ENCODE data around the gene TMEM130.

The TMEM130 gene

GRCh38 chr7:98869597-98870120 is at the start of gene TMEM130:
Gene TMEM130 (minus strand): TSS chr7:98870014. CDS start chr7:98869861, 153 bp downstream.
- no peak for TF ChIP-seq ZFX (IDR thresholded peaks at IDR 0.05)
- TF ChIP-seq CTCF (conservative IDR thresholded peaks at IDR 0.05), result no peak
- no peak within 1 kb of the TSS for H3K27ac ChIP-seq

- H3K27ac ChIP-seq, result no peak overlapping the region
- TF ChIP-seq CTCF (conservative IDR thresholded peaks at IDR 0.05) (no peak), ZFX (IDR thresholded peaks at IDR 0.05) (no peak)
Measured at GRCh38 chr7:98917331-98917730, 47.5 kb upstream of the TMEM130 start.

- TF ChIP-seq ZFX (IDR thresholded peaks at IDR 0.05), result no peak
- no peak for TF ChIP-seq CTCF (conservative IDR thresholded peaks at IDR 0.05)
- H3K27ac ChIP-seq, result no peak overlapping the region
Measured at GRCh38 chr7:98913612-98914011, 43.8 kb upstream of the TMEM130 start.

GRCh38 chr7:98913026-98913425 is 43.2 kb upstream of the TMEM130 start:
- no peak for TF ChIP-seq ZFX (IDR thresholded peaks at IDR 0.05)
- TF ChIP-seq CTCF (conservative IDR thresholded peaks at IDR 0.05), result no peak

GRCh38 chr7:98911916-98912315 is 42.1 kb upstream of the TMEM130 start:
- TF ChIP-seq ZFX (IDR thresholded peaks at IDR 0.05) (no peak), CTCF (conservative IDR thresholded peaks at IDR 0.05) (no peak)
- no peak overlapping the region for H3K27ac ChIP-seq

More at GRCh38 chr7:98913026-98913425, 43.2 kb upstream of the TMEM130 start:
- no peak overlapping the region for H3K27ac ChIP-seq

- no peak overlapping the region for H3K27ac ChIP-seq
- TF ChIP-seq ZFX (IDR thresholded peaks at IDR 0.05), result no peak
- TF ChIP-seq CTCF (conservative IDR thresholded peaks at IDR 0.05), result no peak
Measured at GRCh38 chr7:98910427-98910826, 40.6 kb upstream of the TMEM130 start.

GRCh38 chr7:98909487-98909886 is 39.7 kb upstream of the TMEM130 start:
- TF ChIP-seq ZFX (IDR thresholded peaks at IDR 0.05) (no peak), CTCF (conservative IDR thresholded peaks at IDR 0.05) (no peak)
- H3K27ac ChIP-seq, result no peak overlapping the region; the same call in 1 of the 2 replicates

Data from C4-2B (cell line).